Fibroblast of mammary gland (primary cell): ENCODE results near the gene ZDHHC11.
"Not testable (repeated sequence)": the region's sequence is repeated elsewhere in the genome, so short reads cannot be mapped to it uniquely, and the experiment has no call there.

Experiments
- DNase-seq: peaks from one replicate; pipeline ENCODE4 v3.0.0-alpha.2; 2010; ENCODE audit warnings: low read depth
- H3K4me3 ChIP-seq: 2 replicates; pipeline ENCODE4 v1.5.1; 2011; ENCODE audit warnings: low read depth, mild to moderate bottlenecking, low read length, moderate library complexity; ENCODE audit not compliant: control insufficient read depth
- CTCF ChIP-seq: conservative IDR thresholded peaks from 2 replicates; pipeline ENCODE4 v1.5.1; 2011; ENCODE audit warnings: low read depth, low read length, inconsistent platforms; ENCODE audit not compliant: control insufficient read depth, insufficient read depth

Gene ZDHHC11

GRCh38 chr5:880816-881550, 30.2 kb upstream of the ZDHHC11 start:
- no peak for DNase-seq
- TF ChIP-seq CTCF, result no peak
- H3K4me3 ChIP-seq, result no peak overlapping the region

GRCh38 chr5:878677-879076, 27.9 kb upstream of the ZDHHC11 start:
- DNase-seq, H3K4me3 ChIP-seq: not testable (repeated sequence)

- H3K4me3 ChIP-seq, result no peak overlapping the region
- TF ChIP-seq CTCF, result no peak
- DNase-seq, result no peak
These were observed 27.3 kb upstream of the ZDHHC11 start for GRCh38 chr5:878125-878524.

- TF ChIP-seq CTCF, result no peak
- H3K4me3 ChIP-seq, result no peak overlapping the region
These were observed 25.9 kb upstream of the ZDHHC11 start for GRCh38 chr5:876398-877365.

GRCh38 chr5:875931-876330, 25.1 kb upstream of the ZDHHC11 start:
- H3K4me3 ChIP-seq, result no peak overlapping the region
- no peak for TF ChIP-seq CTCF
- no peak for DNase-seq

More at GRCh38 chr5:876398-877365, 25.9 kb upstream of the ZDHHC11 start:
- DNase-seq, result no peak

- no peak for DNase-seq
- H3K4me3 ChIP-seq, result no peak overlapping the region
- no peak for TF ChIP-seq CTCF
These were observed 22.5 kb upstream of the ZDHHC11 start for GRCh38 chr5:873328-873727.

- no peak for TF ChIP-seq CTCF
- H3K4me3 ChIP-seq, result no peak overlapping the region
- DNase-seq, result no peak
These were observed 21.5 kb upstream of the ZDHHC11 start for GRCh38 chr5:872301-872700.
